Measurements from ENCODE around the gene GTF2H1.

Gene GTF2H1

DNA sequence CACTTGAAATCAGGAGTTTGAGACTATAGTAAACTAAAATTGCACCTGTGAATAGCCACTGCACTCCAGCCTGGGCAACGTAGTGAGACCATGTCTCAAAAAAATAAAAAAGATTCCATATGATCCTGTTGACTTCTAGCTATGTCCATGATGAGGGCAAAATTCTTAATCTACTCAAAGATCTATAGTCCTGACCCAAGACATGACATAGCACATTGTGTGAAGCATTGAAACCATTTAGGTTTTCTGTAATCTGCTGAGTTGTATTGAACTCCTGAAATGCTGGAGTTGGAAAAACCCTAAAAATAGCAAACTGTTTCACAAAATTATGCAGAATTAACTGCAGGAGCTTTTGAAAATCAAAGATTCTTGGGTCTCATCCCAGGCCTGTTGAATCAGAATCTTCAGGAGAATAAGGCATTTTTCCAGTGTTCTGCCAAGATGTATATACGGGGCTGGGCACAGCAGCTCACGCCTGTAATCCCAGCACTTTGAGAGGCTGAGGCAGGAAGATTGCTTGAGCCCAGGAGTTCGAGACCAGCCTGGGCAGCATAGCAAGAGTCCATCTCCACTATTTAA lies 42.2 kb downstream of the GTF2H1 start:
- no peak for DNase-seq (ENCODE audit: extremely low read depth, low read depth)
- TF ChIP-seq CTCF (IDR thresholded peaks at IDR 0.05; ENCODE audit: low read depth, low read length), result no peak

DNA sequence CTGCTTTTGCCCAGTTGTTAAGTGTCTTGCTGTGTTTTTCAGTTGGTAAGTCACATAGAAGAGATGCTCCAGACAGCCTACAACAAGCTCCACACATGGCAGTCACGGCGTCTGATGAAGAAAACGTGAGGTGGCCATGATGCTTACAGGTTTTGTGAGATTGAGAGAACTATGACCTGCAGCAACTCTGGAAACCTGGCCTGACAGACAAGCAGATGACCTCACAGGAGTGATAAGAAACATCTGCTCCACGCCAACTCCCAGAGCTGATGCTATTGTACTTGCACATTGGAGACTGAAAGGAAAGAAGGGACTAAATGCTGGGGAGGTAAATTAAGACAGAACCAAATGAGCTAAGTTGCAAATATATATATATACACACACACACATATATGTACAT lies 43.4 kb downstream of the GTF2H1 start:
- TF ChIP-seq CTCF (IDR thresholded peaks at IDR 0.05; ENCODE audit: low read depth, low read length), result no peak

GRCh38 chr11:18366286-18366685 lies 43.9 kb downstream of the GTF2H1 start:
- TF ChIP-seq CTCF (IDR thresholded peaks at IDR 0.05; ENCODE audit: low read depth, low read length), result no peak
- DNase-seq (ENCODE audit: extremely low read depth, low read depth), result no peak

More for the DNA sequence above, 43.4 kb downstream of the GTF2H1 start:
- no peak for DNase-seq (ENCODE audit: extremely low read depth, low read depth)

DNA sequence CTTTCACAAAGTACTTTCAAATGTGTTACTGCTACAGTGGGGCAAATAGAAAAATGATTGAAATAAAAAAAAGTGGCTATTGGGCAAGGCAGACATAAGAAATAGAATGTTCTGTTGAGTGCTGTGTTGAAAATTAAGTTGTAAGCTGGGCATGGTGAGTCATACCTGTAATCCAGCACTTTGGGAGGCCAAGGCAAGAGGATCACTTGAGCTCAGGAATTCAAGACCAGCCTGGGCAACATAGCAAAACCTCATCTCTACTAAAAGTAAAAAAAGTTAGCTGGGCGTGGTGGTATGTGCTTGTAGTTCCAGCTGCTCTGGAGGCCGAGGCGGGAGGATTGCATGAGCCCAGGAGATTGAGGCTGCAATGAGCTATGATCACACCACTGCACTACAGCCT lies 45.1 kb downstream of the GTF2H1 start:
- DNase-seq (ENCODE audit: extremely low read depth, low read depth), result no peak

DNA sequence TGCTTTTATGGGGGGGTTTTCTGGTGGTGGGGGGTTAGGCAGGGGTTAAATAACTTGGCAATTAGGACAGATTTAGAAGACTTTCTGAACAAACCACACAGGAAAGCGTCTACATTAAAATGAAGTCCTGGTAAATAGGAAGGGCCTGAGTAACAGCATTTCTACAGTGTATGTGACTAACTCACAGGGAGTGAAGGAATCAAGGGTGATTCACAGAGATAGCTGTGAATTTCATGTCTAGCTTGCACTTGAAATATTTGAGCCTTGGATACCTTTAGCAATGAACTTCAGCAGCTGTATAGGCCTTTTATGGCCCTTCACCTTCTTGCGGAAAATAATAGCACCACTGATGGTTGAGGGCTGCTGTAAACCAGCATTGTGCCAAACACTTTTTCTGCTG lies 45.9 kb downstream of the GTF2H1 start:
- no peak for DNase-seq (ENCODE audit: extremely low read depth, low read depth)
- TF ChIP-seq CTCF (IDR thresholded peaks at IDR 0.05; ENCODE audit: low read depth, low read length), result no peak

More for the DNA sequence above, 45.1 kb downstream of the GTF2H1 start:
- no peak for TF ChIP-seq CTCF (IDR thresholded peaks at IDR 0.05; ENCODE audit: low read depth, low read length)

DNA sequence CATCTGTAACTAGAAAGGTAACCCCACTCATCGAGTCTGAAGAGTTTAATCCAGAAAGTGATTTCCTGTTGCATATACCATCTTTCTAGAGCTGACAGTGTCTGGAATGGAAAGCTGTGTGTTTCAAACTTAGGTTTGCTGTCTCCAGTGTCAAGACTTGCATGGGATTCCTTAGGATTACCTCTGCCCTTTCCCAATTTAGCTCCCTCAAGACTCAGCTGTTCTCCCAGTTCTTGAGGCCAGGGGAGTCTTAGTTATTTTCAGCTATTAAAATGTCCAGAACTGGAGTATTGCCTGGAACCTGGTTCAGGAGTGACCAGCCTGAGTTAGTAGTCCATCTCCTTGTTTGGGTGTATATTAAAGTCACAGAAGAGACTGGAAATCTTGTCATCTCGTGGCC lies 47.0 kb downstream of the GTF2H1 start:
- no peak for TF ChIP-seq CTCF (IDR thresholded peaks at IDR 0.05; ENCODE audit: low read depth, low read length)
- no peak for DNase-seq (ENCODE audit: extremely low read depth, low read depth)

- no peak for TF ChIP-seq CTCF (IDR thresholded peaks at IDR 0.05; ENCODE audit: low read depth, low read length)
- DNase-seq (ENCODE audit: extremely low read depth, low read depth), result no peak
Observed at GRCh38 chr11:18371279-18371678, 48.9 kb downstream of the GTF2H1 start.

Measured in AG09319 (cell line).